Naive B cell (primary cell): ENCODE results near the gene MUC12. TPM values are rescaled to one million over a fixed set of nuclear protein-coding genes. Genes with fewer than 3 reads are reported as not detected.

Experiments used
- ATAC-seq, 2 donors: fragments of 150-1000 bp; cut with Tn5 transposase; 2 replicates each; pipeline ENCODE4 v1.10.0; 2021; ENCODE audit warnings: low read depth in 2 of 2, mild to moderate bottlenecking in 2 of 2, moderate library complexity in 2 of 2
- DNase-seq: peaks from one replicate; pipeline ENCODE4 v3.0.0; 2022
- H3K27ac Mint-ChIP-seq, 6 donors: one replicate each; pipeline ENCODE4 v1.8.0; 2020 to 2022; ENCODE audit warnings: mild to moderate bottlenecking in 6 of 6, mixed read lengths in 6 of 6, moderate library complexity in 5 of 6, inconsistent platforms in 2 of 6
- H3K27me3 Mint-ChIP-seq, 3 donors: one replicate each; pipeline ENCODE4 v1.8.0; 2021 to 2022; ENCODE audit warnings: mixed read lengths in 3 of 3, mild to moderate bottlenecking in 1 of 3
- H3K36me3 Mint-ChIP-seq, 2 donors: one replicate each; pipeline ENCODE4 v1.8.0; 2020 to 2022; ENCODE audit warnings: mixed read lengths in 2 of 2, inconsistent platforms in 1 of 2, mild to moderate bottlenecking in 1 of 2
- H3K4me1 Mint-ChIP-seq, 3 donors: one replicate each; pipeline ENCODE4 v1.8.0; 2020 to 2022; ENCODE audit warnings: mixed read lengths in 3 of 3, inconsistent platforms in 1 of 3, mild to moderate bottlenecking in 1 of 3, moderate library complexity in 1 of 3
- H3K4me3 Mint-ChIP-seq, 8 donors: one replicate each; pipeline ENCODE4 v1.8.0; 2020 to 2022; ENCODE audit warnings: mild to moderate bottlenecking in 8 of 8, mixed read lengths in 8 of 8, moderate library complexity in 8 of 8, inconsistent platforms in 2 of 8
- H3K9me3 Mint-ChIP-seq, 7 donors: one replicate each; pipeline ENCODE4 v1.8.0; 2020 to 2022; ENCODE audit warnings: mixed read lengths in 7 of 7, mild to moderate bottlenecking in 5 of 7, inconsistent platforms in 2 of 7, moderate library complexity in 1 of 7
- polyA plus RNA-seq, 6 donors: library from polyadenylated mRNA; unstranded; fragments of 300-500 nt; fragmentation: Illumina TruSeq; gene quantifications; one replicate each; pipeline ENCODE4 v1.2.3, GENCODE V29; 2021; ENCODE audit warnings: low read depth in 6 of 6

The MUC12 gene
- polyA plus RNA-seq, 6 donors from 2014 or later: not detected

DNA sequence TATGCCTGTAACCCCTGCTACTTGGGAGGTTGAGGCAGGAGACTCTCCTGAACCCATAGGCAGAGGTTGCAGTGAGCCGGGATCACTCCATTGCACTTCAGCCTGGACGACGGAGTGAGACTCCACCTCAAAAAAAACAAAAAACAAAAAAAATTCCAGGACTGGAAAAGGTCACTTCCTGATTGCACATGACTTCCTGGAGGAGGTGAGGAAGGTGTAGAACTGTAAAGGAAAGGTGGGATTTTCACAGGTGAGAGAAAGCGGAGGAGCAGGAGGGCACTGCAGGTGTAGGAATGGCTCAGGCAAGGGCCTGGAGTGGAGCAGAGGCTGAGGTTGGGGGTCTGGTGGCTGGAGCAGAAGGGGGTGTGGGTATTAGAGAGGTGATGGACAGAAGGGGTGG, 23.3 kb upstream of the MUC12 start:
- no peak overlapping the region for H3K27ac Mint-ChIP-seq
- peaks cover 0 to 7% (median 5%) of the 10 kb centered on the region in 7 donors for H3K9me3 Mint-ChIP-seq
- peak overlapping the region in 1 of 8 donors; percentile 42 for H3K4me3 Mint-ChIP-seq
- DNase-seq (no peak), ATAC-seq (no peak)
- H3K36me3 Mint-ChIP-seq: peaks cover 0 to 8% of the 10 kb centered on the region in 2 donors
- peaks cover 19 to 47% (median 43%) of the 10 kb centered on the region in 3 donors for H3K27me3 Mint-ChIP-seq
- no peaks in the 10 kb centered on the region for H3K4me1 Mint-ChIP-seq

DNA sequence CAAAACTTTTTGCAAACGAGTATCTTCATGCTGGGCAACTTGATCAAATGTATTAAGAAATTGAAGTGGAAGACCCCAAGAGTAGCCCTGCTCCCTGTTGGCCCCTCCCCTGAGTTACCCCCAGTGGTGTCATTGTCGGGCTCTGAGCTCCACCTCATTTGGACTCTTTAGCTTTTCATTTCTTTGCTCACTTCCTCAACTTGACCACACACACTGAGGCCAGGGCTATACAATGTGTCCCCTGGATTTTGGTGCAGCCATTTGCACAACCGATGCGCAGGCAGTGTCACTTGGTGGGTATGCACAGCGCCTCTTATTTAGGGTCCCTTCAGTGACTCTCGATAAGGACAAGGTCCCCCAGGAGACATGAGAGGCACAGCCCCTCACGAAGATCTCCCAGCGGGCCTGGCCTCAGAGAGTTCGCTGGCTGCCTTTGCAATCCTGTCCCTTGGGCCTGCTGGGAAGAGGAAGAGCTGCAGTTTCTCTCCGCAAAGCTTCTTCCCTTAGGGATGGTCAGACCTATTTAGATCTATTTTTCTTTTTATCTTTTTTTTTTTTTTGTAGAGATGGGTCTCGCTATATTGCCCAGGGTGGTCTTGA, 22.5 kb upstream of the MUC12 start:
- H3K27me3 Mint-ChIP-seq: peaks cover 19 to 47% (median 43%) of the 10 kb centered on the region in 3 donors
- no peak for ATAC-seq
- H3K36me3 Mint-ChIP-seq: peaks cover 0 to 8% of the 10 kb centered on the region in 2 donors
- no peak overlapping the region for H3K4me3 Mint-ChIP-seq
- H3K9me3 Mint-ChIP-seq: peaks cover 0 to 7% (median 4%) of the 10 kb centered on the region in 7 donors
- no peaks in the 10 kb centered on the region for H3K4me1 Mint-ChIP-seq
- no peak for DNase-seq
- H3K27ac Mint-ChIP-seq: peak overlapping the region in 1 of 6 donors; percentile 33

DNA sequence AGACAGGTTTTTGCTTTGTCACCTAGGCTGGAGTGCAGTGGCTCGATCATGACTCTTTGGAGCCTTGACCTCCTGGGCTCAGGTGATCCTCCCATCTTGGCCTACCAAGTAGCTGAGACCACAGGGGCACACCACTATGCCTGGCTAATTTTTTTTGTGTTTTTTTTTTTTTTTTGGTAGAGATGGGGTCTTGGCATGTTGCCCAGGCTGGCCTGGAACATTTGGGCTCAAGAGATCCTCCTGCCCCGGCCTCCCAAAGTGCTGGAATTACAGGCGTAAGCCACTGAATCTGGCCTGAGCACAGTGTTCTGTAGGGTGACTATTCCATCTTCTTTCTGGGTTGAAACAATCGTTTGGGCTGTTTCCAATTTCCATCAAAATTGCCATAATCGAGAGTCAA, 21.6 kb upstream of the MUC12 start:
- ATAC-seq: no peak
- no peak overlapping the region for H3K27ac Mint-ChIP-seq

DNA sequence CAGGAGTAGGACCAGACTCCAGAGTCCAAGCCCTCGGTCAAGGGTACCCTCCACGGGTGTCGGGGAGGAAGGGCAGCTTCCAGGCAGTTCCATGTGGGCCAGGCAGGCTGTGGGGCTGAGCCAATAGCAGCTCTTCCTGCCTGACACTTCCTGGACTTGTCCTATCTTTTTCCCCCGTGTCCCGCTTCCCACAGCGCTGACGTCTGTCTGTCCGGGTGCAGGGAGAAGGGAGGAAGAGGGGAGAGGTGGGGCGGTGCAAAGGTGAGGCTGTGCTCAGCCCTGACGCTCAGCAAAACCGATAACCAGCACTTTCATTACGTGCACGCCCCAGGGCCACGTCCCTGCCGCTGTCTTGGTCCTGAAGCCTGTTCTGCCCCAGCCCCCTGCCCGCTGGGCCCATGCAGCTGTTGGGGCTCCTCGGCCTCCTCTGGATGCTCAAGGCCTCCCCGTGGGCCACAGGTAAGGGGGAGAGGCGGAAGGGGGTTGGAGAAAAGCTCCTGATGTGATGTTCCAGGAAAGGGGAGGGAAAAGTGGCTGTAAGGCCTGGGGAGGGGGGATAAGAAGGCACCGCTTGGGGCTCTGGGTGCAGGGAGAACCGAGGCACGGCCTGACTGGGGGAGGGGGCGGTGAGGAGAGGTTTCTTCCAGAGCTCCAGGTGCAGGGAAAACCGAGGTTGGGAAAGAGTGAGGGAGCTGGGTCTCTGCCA, 20.0 kb upstream of the MUC12 start, which contains the start of gene MUC3A:
MUC3A (plus strand) TSS at position 308 of the 706 bp plus-strand sequence; CDS start at position 399, 91 bp downstream.
- DNase-seq (no peak), ATAC-seq (no peak)
- Mint-ChIP-seq H3K4me3 (no peak within 1 kb of the TSS), H3K9me3 (peaks cover 0 to 5% (median 0%) of the 10 kb centered on the region in 7 donors), H3K27me3 (peaks cover 19 to 36% (median 32%) of the 10 kb centered on the region in 3 donors), H3K36me3 (peaks cover 0 to 8% of the 10 kb centered on the region in 2 donors), H3K4me1 (no peaks in the 10 kb centered on the region), H3K27ac (no peak within 1 kb of the TSS)

More for the DNA sequence above, 21.6 kb upstream of the MUC12 start:
- Mint-ChIP-seq H3K9me3 (peaks cover 0 to 7% (median 3%) of the 10 kb centered on the region in 7 donors), H3K36me3 (peaks cover 0 to 8% of the 10 kb centered on the region in 2 donors), H3K27me3 (peaks cover 19 to 43% (median 39%) of the 10 kb centered on the region in 3 donors), H3K4me1 (no peaks in the 10 kb centered on the region), H3K4me3 (no peak overlapping the region)
- DNase-seq: no peak

DNA sequence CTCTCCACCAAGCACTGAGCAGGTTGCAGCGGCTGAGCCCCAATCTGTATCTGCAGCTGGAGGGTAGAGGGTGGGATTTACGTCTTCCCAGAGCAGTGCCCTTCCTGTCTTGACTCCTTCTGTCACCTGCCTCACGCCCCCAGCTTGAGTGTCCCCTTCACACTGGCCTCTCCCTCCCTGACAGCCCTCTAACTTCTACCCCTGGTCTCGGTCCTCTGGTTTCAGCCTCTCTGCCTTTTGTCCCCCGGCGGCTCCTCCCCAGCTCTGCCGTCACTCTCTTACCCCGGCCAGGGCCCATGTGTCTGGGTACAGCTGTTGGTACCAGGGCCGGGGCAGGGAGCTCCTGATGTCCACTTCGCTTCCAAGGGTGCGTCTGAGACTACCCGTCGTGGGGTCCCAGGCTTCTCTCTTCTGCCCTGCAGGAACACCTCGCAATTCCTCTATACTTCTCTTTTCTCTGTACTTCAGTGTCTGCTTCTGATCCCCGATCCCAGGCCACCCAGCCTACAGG, 19.4 kb upstream of the MUC12 start:
- DNase-seq (no peak), ATAC-seq (no peak)
- Mint-ChIP-seq H3K27me3 (peaks cover 19 to 30% (median 26%) of the 10 kb centered on the region in 3 donors), H3K4me3 (no peak overlapping the region), H3K27ac (no peak overlapping the region), H3K36me3 (peaks cover 0 to 8% of the 10 kb centered on the region in 2 donors), H3K4me1 (no peaks in the 10 kb centered on the region), H3K9me3 (peaks cover 0 to 3% (median 0%) of the 10 kb centered on the region in 7 donors)

DNA sequence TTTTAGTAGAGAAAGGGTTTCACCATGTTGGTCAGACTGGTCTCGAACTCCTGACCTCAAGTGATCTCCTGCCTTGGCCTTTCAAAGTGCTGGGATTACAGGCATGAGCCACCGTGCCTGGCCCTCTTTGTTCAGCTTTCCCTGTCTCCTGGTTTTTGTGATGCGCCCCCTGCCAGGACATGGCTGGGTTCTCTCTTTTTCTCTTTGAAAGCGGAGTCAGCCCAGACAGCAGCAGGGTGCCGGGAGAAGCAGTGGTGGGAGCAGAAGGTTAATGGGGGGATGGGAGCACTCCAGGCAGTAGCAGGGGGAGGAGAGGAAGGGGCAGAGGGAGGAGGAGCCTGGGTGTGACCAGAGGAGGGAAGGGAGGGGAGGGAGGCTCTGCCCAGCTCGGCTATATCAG, 18.2 kb upstream of the MUC12 start:
- Mint-ChIP-seq H3K4me1 (no peaks in the 10 kb centered on the region), H3K27me3 (peaks cover 13 to 18% (median 14%) of the 10 kb centered on the region in 3 donors), H3K36me3 (no peaks in the 10 kb centered on the region), H3K9me3 (peaks cover 0 to 3% (median 0%) of the 10 kb centered on the region in 7 donors), H3K4me3 (no peak overlapping the region), H3K27ac (no peak overlapping the region)
- DNase-seq: no peak
- no peak for ATAC-seq

DNA sequence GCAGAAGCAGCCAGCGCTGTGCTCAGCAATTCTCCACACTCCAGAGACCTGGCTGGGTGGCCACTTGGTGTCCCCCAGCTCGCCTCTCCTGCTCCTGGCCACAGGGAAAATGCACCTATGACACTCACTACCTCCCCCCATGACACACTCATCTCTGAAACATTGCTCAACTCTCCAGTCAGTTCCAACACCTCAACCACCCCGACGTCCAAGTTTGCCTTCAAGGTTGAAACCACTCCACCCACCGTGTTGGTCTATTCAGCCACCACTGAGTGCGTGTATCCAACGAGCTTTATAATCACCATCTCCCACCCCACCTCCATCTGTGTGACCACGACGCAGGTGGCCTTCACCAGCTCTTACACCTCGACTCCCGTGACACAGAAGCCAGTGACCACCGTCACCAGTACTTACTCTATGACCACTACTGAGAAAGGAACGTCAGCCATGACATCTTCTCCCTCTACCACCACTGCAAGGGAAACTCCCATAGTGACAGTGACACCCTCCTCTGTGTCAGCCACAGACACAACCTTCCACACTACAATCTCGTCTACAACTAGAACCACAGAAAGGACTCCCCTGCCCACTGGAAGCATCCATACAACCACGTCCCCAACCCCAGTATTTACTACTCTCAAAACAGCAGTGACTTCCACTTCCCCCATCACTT, 17.3 kb upstream of the MUC12 start:
- peaks cover 0 to 1% (median 0%) of the 10 kb centered on the region in 7 donors for H3K9me3 Mint-ChIP-seq
- no peaks in the 10 kb centered on the region for H3K4me1 Mint-ChIP-seq
- peaks cover 10 to 11% (median 10%) of the 10 kb centered on the region in 3 donors for H3K27me3 Mint-ChIP-seq
- ATAC-seq (no peak), DNase-seq (no peak)
- H3K4me3 Mint-ChIP-seq: no peak overlapping the region
- no peak overlapping the region for H3K27ac Mint-ChIP-seq
- no peaks in the 10 kb centered on the region for H3K36me3 Mint-ChIP-seq

DNA sequence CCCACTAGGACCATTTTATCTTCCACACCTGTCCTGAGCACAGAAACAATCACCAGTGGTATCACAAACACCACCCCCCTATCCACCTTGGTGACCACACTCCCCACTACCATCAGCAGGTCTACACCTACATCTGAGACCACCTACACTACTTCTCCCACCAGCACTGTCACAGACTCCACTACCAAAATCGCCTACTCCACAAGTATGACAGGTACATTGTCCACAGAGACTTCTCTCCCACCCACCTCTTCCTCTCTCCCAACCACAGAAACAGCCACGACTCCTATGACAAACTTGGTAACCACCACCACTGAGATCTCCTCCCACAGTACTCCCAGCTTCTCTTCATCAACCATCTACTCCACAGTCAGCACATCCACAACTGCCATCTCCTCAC, 16.7 kb upstream of the MUC12 start:
- H3K4me3 Mint-ChIP-seq: no peak overlapping the region
- no peak for DNase-seq
- peaks cover 10 to 11% (median 10%) of the 10 kb centered on the region in 3 donors for H3K27me3 Mint-ChIP-seq
- H3K4me1 Mint-ChIP-seq: no peaks in the 10 kb centered on the region
- H3K36me3 Mint-ChIP-seq: no peaks in the 10 kb centered on the region
- peaks cover 0 to 1% (median 0%) of the 10 kb centered on the region in 7 donors for H3K9me3 Mint-ChIP-seq
- no peak overlapping the region for H3K27ac Mint-ChIP-seq
- ATAC-seq: no peak

DNA sequence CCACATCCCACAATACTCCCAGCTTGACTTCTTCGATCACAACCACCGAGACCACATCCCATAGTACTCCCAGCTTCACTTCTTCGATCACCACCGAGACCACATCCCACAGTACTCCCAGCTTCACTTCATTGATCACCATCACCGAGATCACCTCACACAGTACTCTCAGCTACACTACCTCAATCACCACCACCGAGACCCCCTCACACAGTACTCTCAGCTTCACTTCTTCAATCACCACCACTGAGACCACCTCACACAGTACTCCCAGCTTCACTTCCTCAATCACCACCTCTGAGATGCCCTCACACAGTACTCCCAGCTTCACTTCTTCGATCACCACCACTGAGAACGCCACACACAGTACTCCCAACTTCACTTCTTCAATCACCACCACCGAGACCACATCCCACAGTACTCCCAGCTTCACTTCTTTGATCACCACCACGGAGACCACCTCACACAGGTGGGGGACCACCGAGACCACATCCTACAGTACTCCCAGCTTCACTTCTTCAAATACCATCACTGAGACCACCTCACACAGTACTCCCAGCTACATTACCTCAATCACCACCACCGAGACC, 11.4 kb upstream of the MUC12 start:
- Mint-ChIP-seq H3K4me1 (no peaks in the 10 kb centered on the region), H3K9me3 (no peaks in the 10 kb centered on the region), H3K27ac (no peak overlapping the region), H3K27me3 (peaks cover 1 to 6% (median 4%) of the 10 kb centered on the region in 3 donors), H3K36me3 (no peaks in the 10 kb centered on the region), H3K4me3 (no peak overlapping the region)
- ATAC-seq: peak in 1 of 2 donors; percentile 19
- no peak for DNase-seq

DNA sequence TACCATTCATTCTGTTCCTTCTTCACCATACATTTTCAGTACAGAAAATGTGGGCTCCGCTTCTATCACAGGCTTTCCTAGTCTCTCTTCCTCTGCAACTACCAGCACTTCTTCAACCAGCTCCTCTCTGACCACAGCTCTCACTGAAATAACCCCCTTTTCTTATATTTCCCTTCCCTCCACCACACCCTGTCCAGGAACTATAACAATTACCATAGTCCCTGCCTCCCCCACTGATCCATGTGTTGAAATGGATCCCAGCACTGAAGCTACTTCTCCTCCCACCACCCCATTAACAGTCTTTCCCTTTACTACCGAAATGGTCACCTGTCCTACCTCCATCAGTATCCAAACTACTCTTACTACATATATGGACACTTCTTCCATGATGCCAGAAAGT, 9.5 kb upstream of the MUC12 start:
- Mint-ChIP-seq H3K27ac (no peak overlapping the region), H3K36me3 (no peaks in the 10 kb centered on the region), H3K27me3 (peaks cover 4 to 24% (median 20%) of the 10 kb centered on the region in 3 donors), H3K4me1 (peaks cover 0 to 2% (median 0%) of the 10 kb centered on the region in 3 donors), H3K4me3 (no peak overlapping the region), H3K9me3 (peaks cover 0 to 3% (median 0%) of the 10 kb centered on the region in 7 donors)
- no peak for ATAC-seq
- DNase-seq: no peak

DNA sequence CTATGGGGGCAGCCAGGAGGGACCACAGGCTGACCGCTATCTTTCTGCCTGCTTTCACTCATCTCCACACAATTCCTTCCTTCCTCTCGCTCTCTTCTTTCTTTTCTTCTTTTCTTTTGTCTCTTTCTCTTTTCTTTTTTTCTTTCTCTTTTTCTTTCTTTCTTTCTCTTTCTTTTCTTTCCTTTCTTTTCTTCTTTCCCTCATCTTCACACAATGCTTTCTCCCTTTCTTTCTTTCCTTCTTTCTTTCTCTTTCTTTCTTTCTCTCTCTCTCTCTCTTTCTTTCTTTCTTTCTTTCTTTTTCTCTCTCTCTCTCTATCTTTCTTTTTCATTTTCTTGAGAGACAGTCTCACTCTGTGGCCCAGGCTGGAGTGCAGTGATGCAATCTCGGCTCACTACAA, 6.8 kb upstream of the MUC12 start:
- H3K27ac Mint-ChIP-seq: peak overlapping the region in 1 of 6 donors; percentile 3
- no peak for DNase-seq
- H3K27me3 Mint-ChIP-seq: peaks cover 23 to 48% (median 46%) of the 10 kb centered on the region in 3 donors
- ATAC-seq: no peak
- no peak overlapping the region for H3K4me3 Mint-ChIP-seq
- peaks cover 0 to 8% (median 1%) of the 10 kb centered on the region in 7 donors for H3K9me3 Mint-ChIP-seq
- peaks cover 0 to 9% of the 10 kb centered on the region in 2 donors for H3K36me3 Mint-ChIP-seq
- peaks cover 16 to 23% (median 21%) of the 10 kb centered on the region in 3 donors for H3K4me1 Mint-ChIP-seq

DNA sequence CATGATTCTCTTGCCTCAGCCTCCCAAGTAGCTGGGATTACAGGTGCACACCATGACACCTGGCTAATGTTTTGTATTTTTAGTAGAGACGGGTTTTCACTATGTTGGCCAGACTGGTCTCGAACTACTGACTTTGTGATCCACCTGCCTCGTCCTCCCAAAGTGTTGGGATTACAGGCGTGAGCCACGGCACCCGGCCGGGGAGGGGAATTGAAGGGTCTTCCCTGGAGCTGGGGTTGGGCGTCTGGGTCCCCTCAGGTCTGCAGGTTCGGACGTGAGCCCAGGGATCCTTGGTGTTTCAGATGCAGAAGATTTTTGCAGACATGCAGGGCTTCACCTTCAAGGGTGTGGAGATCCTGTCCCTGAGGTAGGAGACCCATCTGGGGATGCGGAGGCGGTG, 6.0 kb upstream of the MUC12 start:
- H3K36me3 Mint-ChIP-seq: peaks cover 0 to 12% of the 10 kb centered on the region in 2 donors
- DNase-seq (no peak), ATAC-seq (no peak)
- no peak overlapping the region for H3K27ac Mint-ChIP-seq
- peaks cover 0 to 8% (median 1%) of the 10 kb centered on the region in 7 donors for H3K9me3 Mint-ChIP-seq
- H3K4me1 Mint-ChIP-seq: peaks cover 20 to 28% (median 24%) of the 10 kb centered on the region in 3 donors
- peaks cover 27 to 56% (median 55%) of the 10 kb centered on the region in 3 donors for H3K27me3 Mint-ChIP-seq
- H3K4me3 Mint-ChIP-seq: peak overlapping the region in 1 of 8 donors; percentile 59

DNA sequence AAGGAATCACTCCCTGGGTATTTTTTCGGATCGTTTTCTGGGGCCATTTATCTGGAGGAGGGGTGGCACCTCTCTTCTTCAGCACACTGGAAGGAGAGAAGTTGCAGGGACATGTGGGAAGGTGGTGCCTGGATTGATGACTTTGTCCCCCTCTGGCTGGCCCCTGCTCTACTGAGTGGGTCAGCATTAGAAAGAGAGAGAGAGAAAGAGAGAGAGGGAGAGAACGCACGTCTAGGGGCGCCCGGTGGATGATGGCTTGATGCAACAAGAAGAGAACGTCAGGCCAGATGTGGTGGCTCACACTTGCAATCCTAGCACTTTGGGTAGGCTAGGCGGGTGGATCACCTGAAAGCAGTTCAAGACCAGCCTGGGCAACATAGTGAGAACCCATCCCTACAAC, 5.5 kb upstream of the MUC12 start:
- Mint-ChIP-seq H3K9me3 (peaks cover 0 to 8% (median 1%) of the 10 kb centered on the region in 7 donors), H3K4me1 (peaks cover 20 to 28% (median 24%) of the 10 kb centered on the region in 3 donors), H3K4me3 (peak overlapping the region in 1 of 8 donors; percentile 59), H3K36me3 (peaks cover 0 to 12% of the 10 kb centered on the region in 2 donors), H3K27ac (no peak overlapping the region), H3K27me3 (peaks cover 27 to 61% (median 60%) of the 10 kb centered on the region in 3 donors)
- ATAC-seq: no peak
- no peak for DNase-seq
